ENCODE results near the gene PTGFR.

PTGFR gene

GRCh38 chr1:78490861-78491450 lies at the start of gene PTGFR:
PTGFR (plus strand) TSS chr1:78490974; CDS start chr1:78492744, 1,770 bp downstream.
- TF ChIP-seq POU6F1 (CRISPR knock-in tag; IDR thresholded peaks at IDR 0.05; ENCODE audit: borderline replicate concordance, low read depth) (no peak), CSDC2 (CRISPR knock-in tag; IDR thresholded peaks at IDR 0.05) (no peak), BACH2 (CRISPR knock-in tag; IDR thresholded peaks at IDR 0.05; ENCODE audit: borderline replicate concordance) (no peak), SNAI2 (CRISPR knock-in tag; IDR thresholded peaks at IDR 0.05) (no peak), ZC3H10 (CRISPR knock-in tag; IDR thresholded peaks at IDR 0.05) (no peak), OSR1 (CRISPR knock-in tag; IDR thresholded peaks at IDR 0.05) (no peak), ZFP30 (CRISPR knock-in tag; IDR thresholded peaks at IDR 0.05) (no peak), TCF4 (CRISPR knock-in tag; IDR thresholded peaks at IDR 0.05; ENCODE audit: borderline replicate concordance) (no peak), ISL1 (CRISPR knock-in tag; IDR thresholded peaks at IDR 0.05) (no peak), GLIS3 (CRISPR knock-in tag; IDR thresholded peaks at IDR 0.05) (no peak), ZNF8 (CRISPR knock-in tag; IDR thresholded peaks at IDR 0.05) (no peak), ZFP3 (CRISPR knock-in tag; IDR thresholded peaks at IDR 0.05) (no peak)
- ATAC-seq, result peak; percentile 91

GRCh38 chr1:78441921-78442320 lies 48.9 kb upstream of the PTGFR start:
- no peak for TF ChIP-seq ZFP3 (CRISPR knock-in tag; IDR thresholded peaks at IDR 0.05)
- no peak for TF ChIP-seq OSR1 (CRISPR knock-in tag; IDR thresholded peaks at IDR 0.05)
- TF ChIP-seq PATZ1 (CRISPR knock-in tag; IDR thresholded peaks at IDR 0.05; ENCODE audit: borderline replicate concordance), result no peak
- TF ChIP-seq CSDC2 (CRISPR knock-in tag; IDR thresholded peaks at IDR 0.05), result no peak
- no peak for TF ChIP-seq ZNF565 (CRISPR knock-in tag; conservative IDR thresholded peaks at IDR 0.05; ENCODE audit: low read depth)
- no peak for TF ChIP-seq TCF4 (CRISPR knock-in tag; IDR thresholded peaks at IDR 0.05; ENCODE audit: borderline replicate concordance)
- TF ChIP-seq POU6F1 (CRISPR knock-in tag; IDR thresholded peaks at IDR 0.05; ENCODE audit: borderline replicate concordance, low read depth), result no peak
- no peak for TF ChIP-seq SNAI2 (CRISPR knock-in tag; IDR thresholded peaks at IDR 0.05)
- TF ChIP-seq ZC3H10 (CRISPR knock-in tag; IDR thresholded peaks at IDR 0.05), result no peak
- TF ChIP-seq RARB (CRISPR knock-in tag; IDR thresholded peaks at IDR 0.05), result no peak
- no peak for TF ChIP-seq CSRNP3 (CRISPR knock-in tag; IDR thresholded peaks at IDR 0.05)
- no peak for TF ChIP-seq ARNTL (CRISPR knock-in tag; IDR thresholded peaks at IDR 0.05; ENCODE audit: borderline replicate concordance, low read depth)
- no peak for TF ChIP-seq CREB5 (CRISPR knock-in tag; IDR thresholded peaks at IDR 0.05; ENCODE audit: low read depth)

GRCh38 chr1:78447086-78447485 lies 43.7 kb upstream of the PTGFR start:
- ATAC-seq, result no peak

More at GRCh38 chr1:78441921-78442320, 48.9 kb upstream of the PTGFR start:
- ATAC-seq, result no peak

GRCh38 chr1:78464449-78464891 lies 26.3 kb upstream of the PTGFR start:
- ATAC-seq, result no peak
- no peak for TF ChIP-seq CSDC2 (CRISPR knock-in tag; IDR thresholded peaks at IDR 0.05)
- TF ChIP-seq SNAI2 (CRISPR knock-in tag; IDR thresholded peaks at IDR 0.05), result no peak
- TF ChIP-seq ZNF565 (CRISPR knock-in tag; conservative IDR thresholded peaks at IDR 0.05; ENCODE audit: low read depth), result no peak
- no peak for TF ChIP-seq GLIS3 (CRISPR knock-in tag; IDR thresholded peaks at IDR 0.05)

More at GRCh38 chr1:78447086-78447485, 43.7 kb upstream of the PTGFR start:
- TF ChIP-seq ISL1 (CRISPR knock-in tag; IDR thresholded peaks at IDR 0.05) (peak; percentile 72), ZNF8 (CRISPR knock-in tag; IDR thresholded peaks at IDR 0.05) (no peak)

Measured in SK-N-SH treated with all-trans-retinoic acid at 6 μM for 48 hours (cell line).